GM19397 (cell line): Measurements from ENCODE around the gene IFI27L1.

Experiments used
- ATAC-seq: cut with Tn5 transposase; IDR thresholded peaks from one replicate; pipeline ENCODE4 v1.9.1; 2021; ENCODE audit warnings: mild to moderate bottlenecking, moderate library complexity; ENCODE audit not compliant: unreplicated experiment

Gene IFI27L1, protein sequence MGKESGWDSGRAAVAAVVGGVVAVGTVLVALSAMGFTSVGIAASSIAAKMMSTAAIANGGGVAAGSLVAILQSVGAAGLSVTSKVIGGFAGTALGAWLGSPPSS

DNA sequence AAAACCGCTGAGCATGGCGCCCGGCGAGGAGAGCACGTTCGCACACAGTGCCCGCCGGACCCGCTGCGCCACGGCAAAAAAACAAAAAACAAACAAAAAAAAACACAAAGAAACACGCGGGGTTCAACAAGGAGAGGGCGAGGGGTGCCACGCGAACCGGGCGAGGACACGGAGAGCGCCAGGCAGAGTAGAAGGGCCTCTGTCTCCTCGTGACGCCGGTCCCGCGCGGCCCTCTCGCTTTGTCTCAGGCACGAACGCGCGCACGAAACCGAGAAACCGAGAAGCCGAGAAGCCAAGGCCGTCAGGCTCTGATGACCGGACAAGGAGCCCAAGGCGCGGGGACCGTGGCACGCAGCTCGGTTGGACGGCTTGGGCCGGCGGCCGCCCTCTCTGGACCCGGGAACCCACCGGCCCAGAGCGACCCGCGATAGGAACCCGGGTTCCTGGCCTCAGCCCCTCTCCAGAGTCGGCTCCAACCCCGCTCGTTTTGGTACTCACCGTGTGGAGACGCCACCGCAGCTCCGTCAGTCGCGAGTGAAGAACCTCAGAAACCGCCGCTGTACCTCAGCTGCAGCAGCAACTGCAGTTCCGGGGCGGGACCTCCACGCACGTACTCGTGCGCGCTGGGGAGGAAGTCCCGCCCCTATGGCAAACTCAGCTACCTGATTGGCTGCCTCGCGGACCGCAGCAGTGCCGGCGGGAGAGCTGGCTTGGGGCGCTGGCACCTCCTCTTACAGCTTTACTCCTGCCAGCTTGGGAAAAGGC is at the start of gene IFI27L1, which contains the start of gene DDX24:
Gene IFI27L1 (plus strand): TSS at position 690 of the 765 bp plus-strand sequence. CDS start 15,628 bp downstream, outside the sequence.
Gene DDX24 (minus strand): TSS at position 582 of the 765 bp plus-strand sequence. CDS start 1,460 bp downstream, outside the sequence.
- peak; percentile 98 for ATAC-seq

DNA sequence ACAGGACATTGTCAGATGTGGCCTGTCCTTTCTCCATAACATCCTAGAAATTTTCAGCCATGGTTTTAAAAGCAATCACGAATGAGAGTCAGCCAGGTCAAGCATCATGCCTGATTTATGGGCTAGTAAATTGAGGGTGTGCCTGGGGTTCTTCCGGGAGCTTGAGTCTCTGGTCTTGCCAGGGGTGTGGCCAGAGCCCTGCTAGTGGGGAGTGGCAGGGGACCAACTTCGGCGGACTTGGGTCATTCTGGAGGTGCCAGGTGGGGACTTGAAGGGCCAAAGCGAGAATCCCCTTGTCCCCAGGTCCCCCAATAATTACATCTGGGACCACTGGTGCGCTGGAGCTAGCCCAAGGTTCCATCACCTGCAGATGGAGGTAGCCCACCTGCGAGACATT is 49.2 kb upstream of the IFI27L1 start:
- ATAC-seq = no peak

DNA sequence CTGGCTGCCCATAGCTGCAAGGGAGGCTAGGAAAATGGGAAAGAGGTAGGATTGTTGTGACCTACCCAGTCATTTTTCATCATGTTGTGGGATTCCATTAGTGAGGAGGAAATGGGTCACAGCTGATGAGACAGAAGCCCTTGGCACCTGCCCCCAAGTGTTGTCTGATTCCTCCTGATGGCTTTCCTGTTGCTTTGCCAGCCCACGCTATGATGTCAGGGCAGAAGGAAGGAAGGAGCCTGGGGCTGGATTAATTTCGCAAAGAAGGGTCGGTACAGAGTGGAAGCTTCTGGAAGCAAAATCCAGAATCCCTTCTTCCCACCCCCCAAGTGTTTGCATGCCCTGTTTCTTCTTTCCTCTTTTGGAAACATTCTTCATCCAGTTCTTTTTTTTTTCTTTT is 46.2 kb upstream of the IFI27L1 start:
- ATAC-seq = no peak

DNA sequence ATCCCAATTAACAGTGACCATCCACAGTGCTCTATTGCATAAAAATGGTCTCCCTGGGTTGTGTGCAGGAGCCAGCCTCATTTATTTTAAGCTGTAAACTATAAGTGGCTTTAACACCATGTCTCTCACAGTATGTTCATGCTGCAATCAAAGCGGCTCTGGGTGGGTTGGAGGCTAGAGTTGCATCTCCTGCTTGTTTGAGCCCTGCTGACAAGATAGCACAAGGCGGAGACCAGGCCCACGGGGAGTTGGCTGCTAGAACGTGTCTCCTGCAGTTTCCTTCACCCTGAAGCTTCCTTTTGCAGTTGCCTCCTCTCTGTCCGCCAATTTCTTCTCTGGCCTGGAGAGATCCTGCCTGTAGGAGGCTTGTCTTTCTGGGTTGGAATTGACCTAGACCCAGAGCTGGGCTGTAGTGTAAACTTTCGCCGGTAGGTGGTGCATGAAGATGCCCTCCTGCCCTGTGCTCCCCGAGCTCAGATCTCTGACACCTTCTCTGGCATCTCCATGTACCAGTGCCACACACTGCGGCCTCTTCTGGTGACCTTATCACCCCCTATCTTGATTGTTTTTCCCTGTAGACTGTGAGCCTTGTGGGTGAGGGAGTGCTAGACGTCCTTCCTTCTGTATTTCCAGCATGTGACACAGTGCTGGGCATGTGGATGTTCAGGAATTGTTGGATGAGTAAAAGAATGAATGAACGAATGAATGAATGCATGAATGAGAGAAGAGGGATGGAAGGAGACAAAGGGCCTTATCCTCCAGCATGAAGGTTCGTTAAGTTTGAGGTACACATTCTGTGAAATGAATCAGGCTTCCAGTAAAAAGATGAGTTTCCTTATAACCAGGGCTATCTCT is 44.6 kb upstream of the IFI27L1 start:
- peak; percentile 76 for ATAC-seq

DNA sequence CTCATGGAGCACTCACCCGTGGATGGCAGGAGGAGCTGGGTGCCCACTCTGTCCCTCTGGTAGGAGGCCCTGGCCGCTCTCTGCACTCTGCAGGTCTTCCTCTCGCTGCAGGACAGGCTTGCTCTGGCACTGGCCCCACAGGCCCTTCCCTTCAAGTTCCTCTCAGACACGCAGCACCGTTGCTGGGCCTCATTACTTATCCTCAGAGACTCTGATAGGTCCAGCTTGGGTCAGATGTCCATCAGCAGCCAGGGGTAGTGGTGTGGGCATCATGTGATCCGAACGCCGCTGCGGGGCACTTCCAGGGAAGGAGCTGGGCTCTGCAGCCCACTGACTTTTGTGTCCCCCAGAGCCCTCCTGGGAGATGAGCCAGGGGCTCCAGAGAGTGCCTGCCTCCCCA is 43.2 kb upstream of the IFI27L1 start:
- ATAC-seq = no peak

DNA sequence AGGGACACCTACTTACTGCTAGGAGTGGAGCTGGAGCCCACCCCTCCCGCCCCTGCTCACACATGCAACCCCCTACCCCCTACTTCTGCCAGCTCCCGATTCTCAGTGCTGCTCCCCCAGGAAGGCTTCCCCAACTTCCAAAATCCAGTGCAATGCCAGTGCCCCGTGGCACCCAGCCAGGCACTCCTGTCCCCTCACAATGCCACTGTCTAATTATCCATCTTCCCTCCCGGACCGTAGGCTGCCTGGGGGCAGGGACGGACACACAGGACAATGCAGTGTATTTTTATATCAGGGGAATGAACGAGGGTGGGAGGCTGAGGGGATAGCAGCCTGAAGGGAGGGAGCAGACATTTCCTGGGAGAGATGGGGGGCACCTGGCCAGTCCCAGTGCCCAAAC is 42.6 kb upstream of the IFI27L1 start:
- ATAC-seq = no peak

DNA sequence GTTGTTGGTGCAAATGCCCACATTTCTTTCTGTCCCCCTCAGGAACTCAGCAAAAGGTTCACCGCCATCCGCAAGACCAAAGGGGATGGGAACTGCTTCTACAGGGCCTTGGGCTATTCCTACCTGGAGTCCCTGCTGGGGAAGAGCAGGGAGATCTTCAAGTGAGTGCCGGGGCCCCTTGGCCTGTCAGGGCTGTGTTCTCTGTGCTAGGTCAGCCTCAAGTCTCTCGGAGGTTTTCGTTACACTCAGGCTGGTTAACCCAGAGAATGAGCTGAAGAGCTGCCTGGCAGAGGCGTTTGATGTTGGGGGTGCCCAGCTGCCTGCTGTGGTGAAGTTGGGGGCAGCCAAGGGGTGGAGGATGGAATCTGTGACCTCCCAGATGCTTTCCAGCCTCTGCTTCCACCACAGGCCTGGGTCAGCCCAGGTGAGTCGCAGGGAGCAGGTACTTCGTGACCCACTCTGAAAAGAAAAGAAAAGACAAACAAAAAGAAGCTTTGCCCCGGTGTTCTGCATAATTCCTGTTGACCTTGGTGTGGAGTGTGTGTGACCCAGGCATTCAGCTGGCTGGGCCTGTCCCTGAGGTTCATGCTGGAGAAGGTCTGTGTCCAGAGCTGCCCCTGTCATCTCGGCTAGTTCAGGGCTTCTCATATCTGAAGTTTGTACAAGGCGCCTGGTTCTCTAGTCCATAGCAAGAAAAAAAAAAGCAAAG is 42.0 kb upstream of the IFI27L1 start:
- ATAC-seq = no peak

DNA sequence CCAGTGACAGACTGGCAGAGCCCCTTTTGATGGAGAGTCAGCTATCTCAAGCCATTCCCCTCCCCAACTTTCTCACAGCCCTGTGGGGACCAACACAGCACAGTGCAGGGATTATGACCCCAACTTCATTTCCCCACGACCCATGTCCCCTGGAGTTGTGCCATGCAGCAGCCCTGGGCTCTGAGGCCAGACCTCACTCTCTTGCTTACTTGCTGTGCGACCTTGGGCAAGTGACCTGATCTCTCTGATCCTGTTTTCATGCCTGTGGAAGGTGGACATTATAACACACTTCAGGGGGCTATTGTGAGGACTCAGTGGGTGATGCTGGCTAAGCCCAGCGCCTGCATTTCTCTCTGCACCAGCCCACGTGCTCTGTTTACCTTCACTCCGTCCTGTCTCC is 40.9 kb upstream of the IFI27L1 start:
- ATAC-seq = no peak

DNA sequence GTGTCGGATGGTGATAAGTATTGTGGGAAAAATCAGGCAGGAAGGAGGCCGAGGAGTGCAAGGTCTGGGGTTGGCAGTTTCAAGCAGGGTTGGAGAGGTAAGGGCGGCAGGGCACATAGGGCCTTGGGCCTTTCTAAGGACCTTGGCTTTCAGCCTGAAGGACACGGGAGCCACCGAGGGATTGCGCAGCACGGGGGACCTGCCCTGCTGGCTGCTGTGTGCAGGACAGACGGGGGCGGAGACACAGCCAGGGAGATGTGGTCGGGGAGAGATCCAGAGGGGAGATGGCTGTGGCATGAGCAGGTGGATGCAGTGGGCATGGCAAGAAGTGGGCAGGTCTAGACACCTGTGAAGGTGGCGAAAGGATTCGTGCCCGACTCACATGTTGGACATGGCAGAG is 40.3 kb upstream of the IFI27L1 start:
- no peak for ATAC-seq

DNA sequence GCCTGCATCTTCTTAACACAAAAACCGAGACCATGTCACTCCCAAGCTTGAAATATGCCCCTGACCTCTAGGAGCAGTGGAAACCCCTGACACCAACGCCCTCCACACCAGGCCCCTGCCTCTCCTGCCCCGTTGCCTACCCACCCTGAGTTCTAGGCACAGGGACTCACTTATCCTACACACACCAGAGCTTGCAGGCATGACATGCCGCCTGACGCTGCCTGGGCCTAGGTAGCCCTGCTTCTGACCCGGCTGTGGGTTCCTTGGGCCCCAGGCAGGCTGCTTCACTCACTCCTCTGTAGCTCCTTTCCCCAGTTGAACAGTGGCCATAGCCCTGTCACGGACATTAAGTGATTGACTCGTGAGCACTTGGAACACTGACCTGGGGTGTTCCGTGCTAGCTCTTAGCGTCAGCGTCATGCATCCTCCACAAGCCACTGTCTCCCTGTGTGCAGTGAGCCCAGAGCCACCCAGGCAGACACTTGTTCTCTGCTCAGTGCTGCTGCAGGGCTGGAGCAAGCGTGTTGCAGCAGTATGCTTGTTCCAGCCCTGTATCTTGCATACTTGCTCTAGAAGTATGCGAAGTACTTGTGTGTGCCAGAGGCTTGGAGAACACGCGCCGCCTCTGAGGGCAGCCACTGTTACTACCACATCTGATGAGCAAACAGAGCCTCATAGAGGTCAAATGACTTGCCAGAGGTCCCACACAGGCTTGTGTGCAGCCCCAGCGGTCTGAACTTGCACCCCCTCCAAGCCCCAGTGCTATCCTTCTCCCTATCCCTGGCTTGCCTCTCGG is 39.4 kb upstream of the IFI27L1 start:
- ATAC-seq = no peak

DNA sequence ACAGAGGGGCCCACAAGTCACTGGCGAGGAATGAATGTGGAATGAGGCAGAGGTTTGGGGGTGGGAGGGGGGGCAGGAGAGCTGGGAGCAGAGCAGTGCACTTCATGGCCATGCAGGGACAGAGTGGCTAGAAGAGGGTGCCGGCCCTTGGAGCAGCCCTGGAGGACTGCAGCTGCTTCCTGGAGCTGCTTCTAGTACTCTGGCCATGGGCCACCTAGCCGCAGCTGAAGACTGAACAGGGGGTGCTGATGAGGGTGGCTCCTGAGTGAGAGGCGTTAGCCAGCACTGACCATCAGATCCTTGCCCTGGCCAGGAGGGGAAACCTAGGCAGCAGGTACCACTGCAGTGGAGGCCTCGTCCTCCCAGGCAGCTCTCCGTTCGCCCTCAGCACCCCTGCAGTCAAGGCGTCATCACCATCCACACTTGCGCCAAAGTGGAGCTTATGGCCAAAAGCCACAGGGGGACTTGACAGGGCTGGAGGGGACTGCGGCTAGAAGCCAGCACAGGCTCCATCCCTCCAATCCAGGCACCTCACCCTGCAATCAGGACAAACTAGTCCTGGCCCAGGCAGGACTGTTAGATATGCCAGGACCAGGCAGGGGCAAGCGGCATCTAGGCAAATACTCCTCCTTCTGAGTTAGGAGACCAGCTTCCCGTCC is 38.5 kb upstream of the IFI27L1 start:
- no peak for ATAC-seq

DNA sequence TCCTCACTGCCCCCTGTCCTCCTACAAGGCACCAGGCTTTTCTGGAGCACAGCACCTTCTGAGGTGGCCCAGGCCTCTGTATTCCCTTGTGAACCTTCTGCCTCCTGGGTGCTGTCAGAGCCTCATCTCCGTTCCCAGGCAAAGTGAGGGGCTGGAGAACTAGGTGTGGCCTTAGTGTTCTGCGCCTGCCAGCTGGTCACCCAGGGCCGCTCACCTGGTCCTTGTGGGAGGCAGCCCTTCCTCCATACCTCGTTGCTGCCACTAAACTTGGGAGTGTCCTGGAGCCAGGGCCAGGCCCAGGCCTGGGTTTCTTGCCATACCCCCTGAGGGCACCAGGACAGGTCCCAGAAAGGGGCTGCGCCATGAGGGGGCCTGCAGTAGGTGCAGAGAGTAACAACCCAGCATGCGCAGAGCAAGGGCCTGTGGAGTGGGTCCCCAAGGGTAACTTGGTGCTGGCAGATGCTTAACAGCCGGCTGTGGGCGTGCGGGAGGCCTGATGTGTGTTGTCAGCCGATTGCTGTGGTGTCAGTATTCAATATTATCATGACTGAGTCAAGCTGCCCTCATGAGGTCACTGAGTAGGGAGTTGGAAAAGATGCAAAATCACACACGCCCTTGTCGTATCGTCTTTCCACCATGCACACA is 37.9 kb upstream of the IFI27L1 start:
- ATAC-seq = no peak

DNA sequence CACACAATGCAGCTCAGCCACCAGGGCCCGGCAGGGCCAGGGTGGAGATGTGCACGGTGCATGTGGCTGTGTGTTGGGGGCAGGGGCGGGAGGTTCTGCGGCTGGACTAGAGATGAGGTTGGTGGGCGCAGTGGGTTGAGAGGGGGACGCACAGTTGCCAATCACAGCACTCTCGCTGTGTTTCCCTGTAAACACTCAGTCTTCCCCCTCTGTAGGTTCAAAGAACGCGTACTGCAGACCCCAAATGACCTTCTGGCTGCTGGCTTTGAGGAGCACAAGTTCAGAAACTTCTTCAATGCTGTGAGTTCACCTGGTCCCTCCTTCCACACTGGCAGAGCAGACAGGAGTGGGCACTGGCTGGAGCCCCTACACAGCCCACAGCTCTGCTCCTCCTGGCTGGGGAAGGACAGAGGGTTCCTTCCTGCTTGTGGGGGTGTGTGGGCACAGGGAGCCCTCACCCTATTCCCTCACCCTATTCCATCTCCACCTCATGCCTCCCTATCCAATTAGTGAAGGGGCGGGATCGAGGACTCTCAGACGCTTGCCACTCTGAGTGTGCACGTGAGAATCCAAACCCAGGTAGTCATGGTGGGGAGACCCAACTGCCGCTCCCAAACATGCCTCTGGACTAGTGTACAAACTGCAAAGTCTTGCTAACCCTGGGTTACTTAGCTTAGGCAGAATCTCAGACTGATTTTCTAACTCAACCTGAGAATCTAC is 37.2 kb upstream of the IFI27L1 start:
- ATAC-seq = no peak

DNA sequence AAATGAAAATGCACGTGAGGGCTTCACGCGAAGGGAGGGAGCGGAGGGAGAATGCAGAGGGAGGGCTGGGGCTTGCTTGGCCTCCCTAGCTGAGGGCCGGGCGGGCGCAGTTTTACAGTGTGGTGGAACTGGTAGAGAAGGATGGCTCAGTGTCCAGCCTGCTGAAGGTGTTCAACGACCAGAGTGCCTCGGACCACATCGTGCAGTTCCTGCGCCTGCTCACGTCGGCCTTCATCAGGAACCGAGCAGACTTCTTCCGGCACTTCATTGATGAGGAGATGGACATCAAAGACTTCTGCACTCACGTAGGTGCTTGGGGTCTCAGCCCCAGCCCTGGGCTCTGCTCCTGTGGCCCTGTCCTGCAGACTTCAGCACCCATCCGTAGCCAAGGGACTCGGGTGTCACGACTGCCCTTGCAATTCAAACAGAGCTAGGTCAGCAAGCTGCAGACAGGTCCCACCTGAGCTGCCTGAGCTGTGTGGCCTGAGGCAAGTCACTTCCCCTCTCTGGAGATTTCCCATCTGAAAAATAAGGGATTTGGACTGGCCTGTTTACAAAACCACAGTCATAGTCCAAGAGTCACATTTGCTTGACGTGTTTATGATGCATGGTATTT is 36.5 kb upstream of the IFI27L1 start:
- ATAC-seq = no peak

DNA sequence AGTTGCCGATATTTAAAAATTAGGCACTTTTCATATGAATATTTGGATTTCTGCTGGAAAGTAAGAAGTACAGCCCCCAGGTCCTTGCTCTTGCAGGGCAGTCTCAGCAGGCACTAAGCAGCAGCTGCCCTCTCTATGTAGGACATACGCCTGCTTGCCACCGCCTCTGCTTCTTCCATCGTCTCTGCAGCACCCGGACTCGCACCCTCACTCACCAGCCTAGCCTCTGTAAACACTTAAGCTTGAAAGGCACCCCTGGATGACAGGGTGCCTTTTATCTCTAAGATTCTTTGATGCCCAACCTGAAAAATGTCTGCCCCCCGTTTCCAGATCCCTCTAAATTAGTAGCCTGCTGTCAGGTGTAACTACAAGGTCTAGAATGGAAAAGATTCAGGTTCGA is 36.0 kb upstream of the IFI27L1 start:
- ATAC-seq = no peak

DNA sequence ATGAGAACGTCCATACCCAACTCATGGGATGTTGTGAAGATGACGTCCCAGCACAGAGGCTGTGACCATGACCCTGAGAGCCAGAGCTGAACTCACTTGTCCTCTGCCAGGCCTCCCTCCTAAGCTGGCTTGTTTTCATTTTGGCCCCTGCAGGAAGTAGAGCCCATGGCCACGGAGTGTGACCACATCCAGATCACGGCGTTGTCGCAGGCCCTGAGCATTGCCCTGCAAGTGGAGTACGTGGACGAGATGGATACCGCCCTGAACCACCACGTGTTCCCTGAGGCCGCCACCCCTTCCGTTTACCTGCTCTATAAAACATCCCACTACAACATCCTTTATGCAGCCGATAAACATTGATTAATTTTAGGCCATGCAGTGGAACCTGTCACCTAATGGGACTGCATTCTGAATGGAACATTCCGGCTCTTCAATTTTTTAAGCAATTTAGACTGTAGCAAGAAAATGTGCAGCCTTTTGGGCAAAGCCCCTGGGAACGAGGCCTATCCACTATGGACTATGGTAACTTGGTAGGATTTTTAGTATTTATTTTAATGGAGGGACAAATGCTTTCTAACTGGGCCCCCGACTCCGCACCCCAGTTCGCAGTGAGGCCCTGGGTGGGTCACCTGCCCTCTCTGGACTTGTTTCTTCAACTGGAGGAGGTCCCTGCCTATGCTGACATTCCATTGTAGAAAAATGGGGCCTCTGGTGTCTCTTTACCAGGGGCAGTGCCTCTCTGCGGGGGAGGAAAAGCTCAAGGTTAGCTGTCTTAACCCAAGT is 35.4 kb upstream of the IFI27L1 start:
- no peak for ATAC-seq

DNA sequence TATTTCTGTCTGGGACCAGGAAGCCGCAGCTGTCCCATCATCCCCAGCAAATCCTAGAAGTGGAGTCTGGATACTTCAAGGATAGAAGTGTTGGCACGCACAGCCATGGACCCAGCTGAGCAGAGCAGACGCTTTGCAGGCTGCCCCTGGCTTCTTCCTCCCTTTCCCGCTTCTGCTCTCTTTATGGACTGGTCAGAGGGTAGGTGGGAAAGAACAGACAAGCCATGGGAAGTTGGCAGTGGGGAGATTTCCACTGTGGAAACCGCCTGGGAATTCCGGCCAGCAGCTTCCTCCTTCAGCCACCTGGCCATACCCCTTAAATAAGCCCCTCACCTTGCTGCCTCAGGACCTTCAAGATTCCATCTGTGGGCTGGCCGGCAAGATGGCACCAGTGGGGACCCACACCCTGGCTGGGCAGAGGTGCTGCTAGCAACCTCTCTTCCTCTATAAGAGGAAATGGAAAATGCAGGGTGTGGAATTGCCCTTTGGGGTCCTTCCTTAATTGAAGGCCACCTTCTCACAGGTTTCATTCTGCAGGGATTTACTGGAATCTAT is 34.3 kb upstream of the IFI27L1 start:
- ATAC-seq = no peak
